Large intestine (tissue), 3 donors: ENCODE data around the gene COG2. TPM values are rescaled to one million over a fixed set of nuclear protein-coding genes. Genes with fewer than 3 reads are reported as not detected.

Experiments used
- DNase-seq, 2 donors: peaks; one replicate each; pipeline versions ENCODE4 v3.0.0 to v3.0.0-alpha.2; 2013
- H3K27ac ChIP-seq: one replicate; pipeline ENCODE4 v1.5.1; 2013; ENCODE audit warnings: low read length
- H3K27me3 ChIP-seq: 2 replicates; pipeline ENCODE4 v1.6.1; 2013; ENCODE audit warnings: low read length; ENCODE audit not compliant: control insufficient read depth, insufficient read depth
- H3K36me3 ChIP-seq: 2 replicates; pipeline ENCODE4 v1.6.1; 2013; ENCODE audit warnings: low read length; ENCODE audit not compliant: control insufficient read depth, insufficient read depth
- H3K4me1 ChIP-seq: one replicate; pipeline ENCODE4 v1.6.1; 2013; ENCODE audit warnings: low read length; ENCODE audit not compliant: control insufficient read depth, insufficient read depth
- H3K4me3 ChIP-seq: one replicate; pipeline ENCODE4 v1.5.1; 2013; ENCODE audit warnings: low read length
- H3K9me3 ChIP-seq: one replicate; pipeline ENCODE4 v1.6.1; 2013; ENCODE audit warnings: mild to moderate bottlenecking, low read depth, low read length, moderate library complexity; ENCODE audit not compliant: control insufficient read depth
- WGBS: methylation state at CpG from one replicate; pipeline ENCODE4 v1.1.5; 2013; ENCODE audit warnings: low lambda C conversion rate; ENCODE audit not compliant: insufficient coverage; 5-methylcytosine and 5-hydroxymethylcytosine counted together
- polyA plus RNA-seq: library from polyadenylated mRNA; unstranded; fragments of 120-200 nt; gene quantifications from one replicate; pipeline ENCODE4 v1.2.1, GENCODE V29; 2013

Gene COG2
- polyA plus RNA-seq, 1 donor: 32.7 TPM

DNA sequence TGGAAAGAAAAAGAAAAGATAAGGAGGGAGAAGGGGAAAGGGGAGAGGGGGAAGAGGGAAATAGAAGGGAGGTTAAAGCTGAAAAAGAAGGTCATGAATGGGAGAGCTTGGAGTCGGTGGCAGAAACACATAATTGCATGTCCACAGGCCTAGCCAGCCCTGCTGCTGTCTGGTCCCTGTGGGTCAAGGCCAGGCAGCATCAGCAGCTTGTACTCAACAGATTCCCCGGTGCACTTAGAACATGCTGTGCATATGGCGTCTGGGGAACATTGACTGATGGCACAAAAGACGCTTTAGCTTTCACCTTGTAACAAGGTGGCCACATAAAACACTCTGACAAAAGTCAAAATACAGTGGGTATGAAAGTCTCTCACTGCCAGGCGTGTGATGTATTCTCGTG lies 25.9 kb downstream of the COG2 start:
- H3K27me3 ChIP-seq: no peaks in the 10 kb centered on the region
- H3K36me3 ChIP-seq: peaks cover 70% of the 10 kb centered on the region
- no peaks in the 10 kb centered on the region for H3K4me1 ChIP-seq
- DNase-seq: no peak
- no peak overlapping the region for H3K27ac ChIP-seq
- H3K9me3 ChIP-seq: no peaks in the 10 kb centered on the region
- no CpG with 5 or more reads among the region's 6 CpGs for WGBS
- H3K4me3 ChIP-seq: no peak overlapping the region

DNA sequence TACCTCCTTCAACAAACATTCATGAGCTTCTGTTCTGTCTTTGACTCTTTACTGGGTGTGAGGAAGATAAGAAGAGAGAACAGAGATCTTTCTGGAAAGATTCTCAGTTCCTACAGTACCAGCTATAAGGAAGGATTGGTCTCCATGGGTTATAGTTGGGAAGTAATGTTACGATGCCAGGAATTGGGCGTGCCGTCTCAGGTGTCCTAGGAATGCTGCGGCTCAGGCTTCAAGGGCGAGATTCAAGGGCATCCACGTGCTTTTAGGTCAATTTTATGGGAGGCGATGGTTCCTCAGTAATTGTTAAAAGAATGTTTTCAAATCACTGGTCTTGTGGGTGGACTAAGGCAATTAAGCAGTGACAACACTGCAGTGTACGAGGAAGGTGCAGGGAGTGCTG lies 27.3 kb downstream of the COG2 start:
- Histone ChIP-seq H3K27ac (no peak overlapping the region), H3K9me3 (no peaks in the 10 kb centered on the region), H3K27me3 (no peaks in the 10 kb centered on the region), H3K4me3 (no peak overlapping the region), H3K36me3 (peaks cover 68% of the 10 kb centered on the region), H3K4me1 (no peaks in the 10 kb centered on the region)
- WGBS: 93% methylated on average over 2 of the region's 8 CpGs
- no peak for DNase-seq

DNA sequence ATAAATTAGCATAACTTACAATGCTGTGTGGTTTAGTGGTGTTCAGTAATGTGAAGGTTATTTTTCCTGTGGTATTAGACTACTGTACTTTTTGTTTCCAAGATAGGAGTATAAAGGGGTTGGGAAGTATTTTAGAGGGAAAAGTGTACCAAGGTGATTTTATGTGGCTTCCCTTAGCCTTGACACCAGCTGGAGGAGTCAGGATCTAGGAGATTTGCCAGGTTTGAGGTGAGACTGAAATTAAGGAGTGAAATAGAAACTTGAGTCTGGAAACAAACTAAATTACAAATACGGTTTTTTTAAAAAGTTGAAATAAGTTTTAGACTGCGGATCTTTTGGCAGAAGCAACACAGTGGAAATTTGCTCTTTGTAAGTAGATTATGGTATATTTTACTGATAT lies 32.3 kb downstream of the COG2 start:
- H3K27ac ChIP-seq: no peak overlapping the region
- H3K27me3 ChIP-seq: no peaks in the 10 kb centered on the region
- no peak for DNase-seq
- no peaks in the 10 kb centered on the region for H3K4me1 ChIP-seq
- WGBS: 100% methylated on average over 2 of the region's 2 CpGs
- no peaks in the 10 kb centered on the region for H3K9me3 ChIP-seq
- no peak overlapping the region for H3K4me3 ChIP-seq
- peaks cover 57% of the 10 kb centered on the region for H3K36me3 ChIP-seq

DNA sequence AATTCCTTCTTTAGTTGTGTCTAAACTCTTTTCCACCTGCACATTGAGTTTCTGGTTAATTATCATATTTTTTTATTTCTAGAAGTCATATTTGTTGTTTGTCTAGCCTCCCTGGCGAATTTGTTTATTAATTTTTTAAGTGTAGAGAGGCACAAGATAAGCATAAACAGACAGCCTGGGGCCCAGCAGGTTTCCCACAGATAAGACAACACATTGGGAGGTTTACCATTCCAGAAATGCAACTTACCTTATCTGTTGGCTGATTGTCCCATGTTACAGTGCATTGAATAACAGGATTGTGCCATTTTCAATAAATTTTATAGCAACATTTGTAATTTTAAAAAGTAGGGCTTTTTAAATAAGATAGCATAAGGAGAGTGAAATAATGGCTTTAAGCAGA lies 34.9 kb downstream of the COG2 start:
- Histone ChIP-seq H3K4me3 (no peak overlapping the region), H3K4me1 (no peaks in the 10 kb centered on the region), H3K27ac (no peak overlapping the region), H3K9me3 (no peaks in the 10 kb centered on the region), H3K27me3 (no peaks in the 10 kb centered on the region), H3K36me3 (peaks cover 51% of the 10 kb centered on the region)
- no CpG with 5 or more reads among the region's 1 CpG for WGBS
- DNase-seq: no peak

DNA sequence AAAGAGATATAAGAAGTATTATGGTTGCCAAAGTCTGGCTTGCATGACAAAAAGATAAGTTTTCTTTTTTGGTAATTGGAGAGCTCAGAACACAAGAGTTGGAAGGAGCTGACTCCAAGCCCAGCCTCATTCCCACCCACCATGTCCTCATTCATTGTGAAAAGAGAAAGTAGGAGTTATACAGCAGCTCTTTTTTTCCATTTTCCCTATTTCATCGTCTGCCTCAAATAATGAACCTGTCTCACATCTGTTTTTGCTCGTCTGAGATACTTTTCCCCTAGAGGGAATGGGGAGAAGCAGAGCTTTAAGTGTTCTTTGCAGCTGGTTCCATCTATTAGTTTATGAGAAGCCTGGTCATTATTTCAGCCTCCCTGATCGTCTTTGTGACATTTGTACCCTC lies 36.9 kb downstream of the COG2 start:
- H3K9me3 ChIP-seq: no peaks in the 10 kb centered on the region
- H3K36me3 ChIP-seq: peaks cover 53% of the 10 kb centered on the region
- no peak overlapping the region for H3K4me3 ChIP-seq
- DNase-seq: no peak
- H3K27ac ChIP-seq: no peak overlapping the region
- H3K27me3 ChIP-seq: no peaks in the 10 kb centered on the region
- WGBS: no CpG with 5 or more reads among the region's 3 CpGs
- H3K4me1 ChIP-seq: no peaks in the 10 kb centered on the region

DNA sequence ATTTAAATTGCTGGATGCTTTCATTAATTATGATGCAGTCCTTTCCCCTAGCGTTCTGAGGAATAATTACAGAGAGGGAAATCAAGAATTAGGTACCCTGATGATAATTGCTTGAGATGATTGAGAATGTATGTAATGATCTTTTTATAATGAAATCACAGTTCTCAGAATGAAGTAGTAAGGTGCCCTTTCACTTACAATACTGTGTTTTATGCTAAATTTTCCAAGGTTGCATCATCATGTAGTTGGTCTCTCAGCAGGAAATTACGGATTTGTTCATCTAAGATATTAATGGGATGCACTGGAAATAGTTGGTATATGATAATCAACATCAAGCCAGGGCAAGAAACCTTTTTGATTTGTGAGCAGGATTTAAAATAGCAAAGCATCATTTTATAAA lies 37.5 kb downstream of the COG2 start:
- Histone ChIP-seq H3K9me3 (no peaks in the 10 kb centered on the region), H3K27me3 (no peaks in the 10 kb centered on the region), H3K27ac (no peak overlapping the region), H3K4me1 (no peaks in the 10 kb centered on the region), H3K4me3 (no peak overlapping the region), H3K36me3 (peaks cover 57% of the 10 kb centered on the region)
- WGBS: 90% methylated on average over 1 of the region's 2 CpGs
- no peak for DNase-seq

DNA sequence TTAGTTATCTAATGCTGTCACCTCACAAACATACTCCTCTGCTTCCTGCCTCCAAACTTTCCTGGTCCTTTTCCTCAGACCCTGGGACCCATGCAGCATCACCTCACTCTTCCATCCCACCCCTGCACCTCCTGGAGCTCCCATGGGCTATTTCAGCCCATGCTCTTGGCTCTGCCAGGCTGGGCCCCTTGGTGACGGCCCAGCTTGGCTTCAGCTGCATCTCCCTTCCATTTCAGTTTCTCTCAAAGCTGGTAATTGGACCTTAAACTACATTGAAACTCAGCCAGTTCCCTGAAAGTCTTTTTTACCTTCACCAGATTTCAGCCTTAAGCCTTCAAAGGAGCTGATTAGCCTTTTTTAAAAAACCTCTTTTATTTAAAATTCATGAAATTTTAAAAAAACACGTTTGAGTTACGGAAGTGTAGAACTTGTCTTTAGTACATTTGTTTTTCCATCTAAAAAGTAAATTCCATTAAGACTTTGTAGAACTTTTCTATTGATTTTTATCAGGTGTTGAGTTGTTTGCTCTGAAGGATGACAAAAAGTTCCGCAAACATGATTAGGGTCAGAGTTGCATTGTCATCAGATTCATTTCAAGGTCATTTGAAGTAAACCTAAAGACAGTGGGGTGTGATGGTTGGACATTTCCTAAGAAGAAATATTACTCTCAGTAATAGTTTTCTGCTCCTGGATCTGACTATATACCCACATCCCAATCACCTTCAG lies 38.2 kb downstream of the COG2 start:
- Histone ChIP-seq H3K9me3 (no peaks in the 10 kb centered on the region), H3K36me3 (peaks cover 62% of the 10 kb centered on the region), H3K4me3 (no peak overlapping the region), H3K27ac (no peak overlapping the region), H3K4me1 (no peaks in the 10 kb centered on the region), H3K27me3 (no peaks in the 10 kb centered on the region)
- 33% methylated on average over 2 of the region's 4 CpGs for WGBS
- DNase-seq: no peak

DNA sequence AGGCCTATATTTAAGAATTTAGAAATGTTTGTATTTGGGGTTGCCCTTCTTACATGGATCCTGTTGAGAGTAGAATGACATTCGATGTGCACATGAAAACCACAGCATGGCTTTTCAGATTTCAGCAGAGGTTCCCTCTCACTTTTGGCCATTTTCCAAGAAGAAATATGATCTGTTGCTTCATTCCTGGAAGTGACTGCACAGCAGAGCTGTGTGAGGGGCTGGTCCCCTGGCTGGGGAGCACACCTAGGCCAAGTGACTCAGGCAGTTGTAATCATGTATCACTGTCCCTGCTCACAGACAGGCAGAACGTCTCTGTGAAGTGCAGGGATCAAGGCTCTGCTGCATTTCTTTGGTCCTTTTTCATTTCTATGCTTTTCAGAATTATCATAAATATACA lies 39.3 kb downstream of the COG2 start:
- H3K36me3 ChIP-seq: peaks cover 62% of the 10 kb centered on the region
- no peak overlapping the region for H3K27ac ChIP-seq
- WGBS: no CpG with 5 or more reads among the region's 2 CpGs

DNA sequence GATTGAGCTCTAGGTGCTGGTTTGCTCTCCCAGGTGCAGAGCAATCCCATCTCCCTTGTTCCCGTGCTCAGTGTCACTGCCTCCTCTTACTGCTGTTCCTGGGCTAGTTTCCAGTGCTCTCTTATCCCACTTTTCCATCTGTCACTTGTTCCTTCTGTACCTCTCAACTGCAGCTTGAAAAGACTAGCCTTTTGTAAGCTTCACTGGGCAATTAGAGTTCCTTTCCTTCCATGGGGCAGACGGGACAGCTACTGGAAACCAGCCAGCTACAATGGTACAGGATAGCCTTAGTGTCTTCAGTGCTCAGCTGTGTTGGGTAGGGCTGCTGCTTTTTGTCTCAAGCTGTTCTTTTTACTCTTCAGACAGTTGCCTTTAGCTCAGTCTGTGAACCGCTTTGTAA lies 40.0 kb downstream of the COG2 start:
- Histone ChIP-seq H3K9me3 (no peaks in the 10 kb centered on the region), H3K4me1 (no peaks in the 10 kb centered on the region), H3K4me3 (no peak overlapping the region), H3K27me3 (no peaks in the 10 kb centered on the region), H3K27ac (no peak overlapping the region), H3K36me3 (peaks cover 64% of the 10 kb centered on the region)
- no CpG with 5 or more reads among the region's 3 CpGs for WGBS
- no peak for DNase-seq

More for the DNA sequence above, 39.3 kb downstream of the COG2 start:
- H3K27me3 ChIP-seq: no peaks in the 10 kb centered on the region
- no peaks in the 10 kb centered on the region for H3K9me3 ChIP-seq
- H3K4me3 ChIP-seq: no peak overlapping the region
- no peak for DNase-seq
- H3K4me1 ChIP-seq: no peaks in the 10 kb centered on the region

DNA sequence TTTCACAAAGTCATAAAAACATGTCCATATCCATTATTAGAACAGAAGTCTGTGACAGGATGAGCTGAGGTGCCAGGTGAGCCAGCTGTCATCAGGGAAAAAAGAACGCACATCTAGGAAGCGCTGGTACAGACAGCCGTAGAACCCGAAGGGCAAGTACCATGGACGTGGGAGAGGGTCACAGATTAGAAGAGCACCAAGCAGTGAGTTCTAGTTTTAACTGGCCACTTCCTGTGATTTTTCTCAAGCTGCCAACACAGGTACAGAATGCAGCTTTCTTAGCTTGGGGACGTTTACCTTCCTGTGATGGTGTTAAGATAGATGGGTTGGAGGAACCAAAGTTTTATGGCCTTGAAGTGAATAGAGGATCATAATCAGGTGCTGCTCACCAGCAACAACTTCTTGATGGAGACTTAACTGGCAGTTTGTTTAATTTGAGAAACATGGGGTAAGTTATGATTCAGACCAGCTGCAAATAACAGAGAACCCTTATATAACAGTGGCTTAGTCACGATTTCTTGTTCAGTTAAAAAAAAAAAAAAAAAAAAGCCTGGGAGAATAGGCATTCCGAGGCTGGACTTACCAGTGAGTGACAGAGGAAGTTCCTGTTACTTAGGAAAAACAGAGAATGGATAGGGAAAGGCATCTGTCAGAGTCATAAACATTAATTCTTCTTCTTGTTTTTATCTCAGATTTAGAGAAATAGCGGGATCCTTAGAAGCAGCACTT lies 40.8 kb downstream of the COG2 start:
- Histone ChIP-seq H3K36me3 (peaks cover 60% of the 10 kb centered on the region), H3K4me1 (no peaks in the 10 kb centered on the region), H3K9me3 (no peaks in the 10 kb centered on the region), H3K27ac (no peak overlapping the region), H3K27me3 (no peaks in the 10 kb centered on the region), H3K4me3 (no peak overlapping the region)
- no CpG with 5 or more reads among the region's 9 CpGs for WGBS
- DNase-seq: no peak

DNA sequence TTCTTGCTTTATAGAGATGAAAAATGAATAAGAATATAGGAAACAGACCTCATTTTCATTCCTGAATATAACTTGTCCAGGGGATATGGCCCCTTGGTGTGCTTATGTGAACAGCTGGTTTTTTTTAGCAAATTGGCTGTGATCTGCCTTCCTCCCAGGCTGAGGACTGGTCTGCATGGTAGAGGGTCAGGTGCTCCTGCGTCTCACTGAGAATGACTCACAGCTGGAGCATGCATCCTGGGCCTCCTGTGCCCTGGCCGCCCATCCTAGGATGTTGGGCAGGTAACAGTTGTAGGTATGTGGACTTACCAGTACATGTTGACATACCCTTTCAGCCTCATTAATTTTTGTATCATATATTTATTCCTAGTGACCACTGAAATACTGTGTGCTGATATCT lies 41.9 kb downstream of the COG2 start:
- no peak for DNase-seq
- Histone ChIP-seq H3K36me3 (peaks cover 60% of the 10 kb centered on the region), H3K9me3 (no peaks in the 10 kb centered on the region), H3K4me1 (no peaks in the 10 kb centered on the region), H3K27ac (no peak overlapping the region), H3K27me3 (no peaks in the 10 kb centered on the region), H3K4me3 (no peak overlapping the region)
- no CpG with 5 or more reads among the region's 2 CpGs for WGBS
